Activated naive CD4-positive, alpha-beta T cell treated with anti-CD3 and anti-CD28 coated beads, Interleukin-2, amount 50 U/mL, for 16 hours (primary cell): ENCODE measurements around the gene GRK5.

Experiments
- DNase-seq: peaks from one replicate; pipeline ENCODE4 v3.0.0-alpha.2; 2020

GRK5 gene

DNA sequence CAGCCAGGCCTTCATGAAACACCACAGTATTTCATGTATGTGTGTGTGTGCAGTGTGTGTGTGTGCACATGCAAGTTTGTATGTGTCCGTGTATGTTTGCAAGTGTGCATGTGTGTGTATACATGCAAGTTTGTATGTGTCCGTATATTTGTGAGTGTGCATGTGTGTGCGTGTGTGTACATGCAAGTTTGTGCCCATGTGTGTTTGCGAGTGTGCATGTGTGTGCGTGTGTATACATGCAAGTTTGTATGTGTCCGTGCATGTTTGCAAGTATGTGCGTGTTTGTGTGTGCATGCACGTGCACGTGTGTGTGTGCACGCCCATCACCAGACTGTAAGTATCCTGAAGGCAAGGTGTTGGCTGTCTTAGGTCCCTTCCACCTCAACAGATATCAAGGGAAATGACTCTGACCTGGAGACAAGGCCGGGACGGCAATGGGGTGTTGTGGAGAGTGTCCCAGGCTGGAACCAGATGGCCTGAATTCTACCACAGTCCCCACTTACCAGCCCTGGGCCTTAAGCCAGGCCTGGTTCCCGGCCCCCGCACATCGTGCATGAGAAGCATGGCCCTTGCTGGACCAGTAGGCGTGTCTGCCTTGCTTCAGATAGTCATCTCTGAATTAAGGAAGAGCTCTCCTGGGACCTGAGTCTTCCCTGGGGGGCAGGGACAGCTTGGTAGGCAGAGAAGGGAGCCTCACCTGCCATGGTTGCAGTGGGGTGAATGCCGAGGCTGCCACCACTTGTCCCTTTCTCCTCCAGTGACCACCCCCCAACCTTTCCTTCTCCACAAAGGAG lies 140.0 kb downstream of the GRK5 start:
- no peak for DNase-seq

DNA sequence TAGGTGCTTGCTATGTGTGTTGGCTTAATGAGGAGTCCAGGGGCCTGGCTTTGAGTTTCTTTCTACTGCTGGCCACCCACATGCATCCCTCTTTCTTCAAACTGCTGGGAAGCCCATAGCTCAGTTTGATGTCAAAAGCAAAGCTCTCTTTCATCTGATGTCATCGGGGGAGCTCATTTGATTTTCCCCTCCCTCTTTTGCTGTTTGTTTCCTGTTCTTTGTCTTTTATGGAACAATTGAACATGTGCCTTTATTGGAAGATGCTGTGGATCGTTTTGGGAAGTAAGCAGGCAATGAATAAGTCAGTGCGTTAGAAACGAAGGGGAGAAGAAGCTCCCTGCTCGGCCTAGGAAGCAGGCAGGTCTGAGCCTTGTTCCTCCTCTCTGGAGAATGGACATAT lies 140.7 kb downstream of the GRK5 start:
- DNase-seq = no peak

DNA sequence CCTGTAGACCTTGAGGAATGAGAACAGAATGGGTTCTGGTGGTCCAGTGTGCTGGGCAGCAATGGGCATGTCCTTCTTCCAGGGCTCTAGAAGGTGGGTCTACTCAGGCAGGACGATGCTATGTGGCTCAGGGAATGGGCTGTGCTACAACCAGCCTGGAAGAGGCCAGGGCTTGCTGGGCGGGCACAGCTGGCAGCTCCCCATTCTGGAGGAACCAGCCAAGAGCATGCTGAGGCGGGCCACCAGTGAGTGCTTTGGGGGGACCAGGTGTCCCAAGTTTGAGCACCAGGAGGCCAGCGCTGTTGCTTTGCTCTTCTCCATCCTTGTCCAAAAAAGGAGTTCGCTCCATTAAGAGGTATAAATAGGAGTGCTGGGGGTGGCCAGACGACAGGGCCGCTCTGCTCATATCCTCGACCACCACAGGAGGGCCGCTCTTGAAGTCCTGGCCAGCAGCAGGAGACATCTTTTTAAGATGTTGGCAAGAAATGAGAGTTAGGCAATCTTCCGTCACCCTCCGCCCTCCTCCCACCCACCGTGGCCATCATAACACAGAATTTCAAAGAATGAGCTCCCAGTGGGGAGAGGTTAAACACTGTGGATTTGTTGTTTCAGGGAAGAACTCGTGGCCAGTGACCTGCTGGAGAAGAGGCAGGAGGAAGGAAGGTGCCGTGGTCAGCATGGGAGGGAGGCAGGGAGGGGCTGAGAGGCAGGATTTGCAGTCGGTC lies 141.3 kb downstream of the GRK5 start:
- no peak for DNase-seq

DNA sequence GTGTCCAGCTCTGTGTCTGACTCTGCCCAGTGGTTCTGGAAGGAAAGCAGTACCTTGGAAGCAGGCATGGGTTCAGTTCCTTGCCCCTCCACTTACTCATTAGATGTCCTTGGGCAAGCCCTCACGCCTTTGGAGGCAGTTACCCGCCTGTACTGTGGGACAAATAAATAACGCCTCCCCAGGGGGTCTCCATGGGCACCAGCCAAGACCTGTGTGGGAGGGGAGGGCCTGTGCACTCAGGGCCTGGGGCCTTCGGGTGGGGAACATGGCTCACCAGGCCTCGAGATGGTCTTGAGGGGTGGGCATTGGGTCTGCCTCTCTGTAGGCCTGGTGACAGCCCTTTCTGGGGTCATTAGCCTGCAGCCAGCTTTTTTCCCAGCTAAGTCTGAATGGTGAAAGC lies 142.0 kb downstream of the GRK5 start:
- no peak for DNase-seq

DNA sequence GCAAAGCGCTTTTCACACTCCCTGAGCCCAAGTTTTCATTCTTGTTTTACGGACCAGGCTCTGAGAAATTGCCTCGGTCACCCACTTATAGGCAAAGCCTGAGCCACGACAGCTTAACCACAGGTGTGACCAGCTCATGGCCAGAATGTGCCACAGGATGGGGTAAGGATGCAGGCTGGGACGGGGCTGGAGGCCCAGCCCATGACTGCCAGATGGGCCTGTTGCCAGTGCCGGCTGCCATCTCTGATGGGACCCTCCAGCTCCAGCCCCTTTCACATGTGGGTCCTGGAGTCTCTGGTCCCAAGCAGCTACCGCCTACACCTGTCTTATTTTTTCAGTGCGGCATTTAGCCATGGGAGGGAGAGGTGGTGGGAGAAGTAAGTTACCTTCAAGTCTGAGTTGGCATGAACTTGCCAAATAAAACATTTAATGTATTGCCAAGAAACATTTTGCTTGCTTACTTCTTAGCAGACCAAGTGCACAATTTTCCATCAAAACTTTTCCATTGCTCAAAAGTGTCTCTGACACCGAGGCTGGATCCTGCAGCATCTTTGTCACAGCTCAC lies 142.6 kb downstream of the GRK5 start:
- no peak for DNase-seq

DNA sequence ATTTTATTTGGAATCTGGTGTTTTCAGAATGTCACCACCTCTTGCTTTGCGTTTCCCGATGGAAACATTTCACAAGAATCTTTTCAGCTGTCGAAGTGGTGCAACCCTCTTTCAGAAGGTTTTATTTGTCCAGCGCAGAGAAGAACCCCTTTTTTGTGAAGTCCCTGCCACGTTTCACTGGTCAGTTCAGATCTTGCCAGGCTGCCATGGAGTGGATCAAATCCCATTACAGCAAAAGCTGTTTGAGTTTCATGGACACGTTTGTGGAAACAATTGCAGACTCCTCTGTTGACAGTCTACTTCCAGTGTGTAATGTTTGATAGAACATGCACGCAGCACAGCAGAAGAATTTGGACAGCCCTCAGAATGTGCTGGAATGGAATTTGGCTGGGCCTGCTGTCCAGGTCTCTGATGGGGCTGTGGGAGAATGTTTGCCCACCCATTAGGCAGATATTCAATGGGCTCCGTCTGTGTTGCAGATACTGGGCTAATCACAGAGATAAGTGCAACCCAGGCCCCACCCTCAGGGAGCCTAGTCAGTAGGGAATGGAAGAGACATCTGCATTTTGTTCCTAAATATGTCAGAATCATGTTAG lies 143.2 kb downstream of the GRK5 start:
- no peak for DNase-seq

DNA sequence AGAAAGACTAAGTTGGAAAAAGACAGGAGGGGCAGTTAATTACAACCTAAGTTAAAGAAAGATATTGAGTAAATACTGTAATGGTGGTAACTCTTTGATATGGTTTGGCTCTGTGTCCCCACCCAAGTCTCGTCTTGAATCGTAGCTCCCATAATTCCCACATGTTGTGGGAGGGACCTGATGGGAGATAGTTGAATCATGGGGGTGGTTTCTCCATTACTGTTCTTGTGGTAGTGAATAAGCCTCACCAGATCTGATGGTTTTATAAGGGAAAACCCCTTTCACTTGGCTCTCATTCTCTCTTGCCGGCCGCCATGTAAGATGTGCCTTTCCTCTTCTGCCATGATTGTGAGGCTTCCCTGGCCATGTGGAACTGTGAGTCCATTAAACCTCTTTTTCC lies 143.8 kb downstream of the GRK5 start:
- no peak for DNase-seq

DNA sequence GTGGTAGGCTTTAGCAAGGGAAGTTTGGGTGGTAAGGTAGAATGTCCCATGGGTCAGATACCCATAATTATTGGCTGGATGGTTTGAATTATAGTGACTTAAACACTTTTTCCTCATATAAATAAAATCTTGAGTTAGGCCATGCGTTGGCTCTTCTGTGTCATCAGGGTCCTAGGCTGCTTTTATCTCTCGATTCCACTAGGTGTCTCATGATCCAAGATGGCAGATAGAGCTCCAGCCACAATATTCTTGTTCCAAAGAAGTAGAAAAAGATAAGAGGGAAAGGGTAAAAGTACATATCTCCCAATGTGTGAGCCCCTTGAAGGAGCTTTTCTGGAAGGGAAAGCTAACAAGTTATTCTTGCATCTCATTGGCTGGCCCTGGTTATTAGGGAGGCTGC lies 144.7 kb downstream of the GRK5 start:
- no peak for DNase-seq

DNA sequence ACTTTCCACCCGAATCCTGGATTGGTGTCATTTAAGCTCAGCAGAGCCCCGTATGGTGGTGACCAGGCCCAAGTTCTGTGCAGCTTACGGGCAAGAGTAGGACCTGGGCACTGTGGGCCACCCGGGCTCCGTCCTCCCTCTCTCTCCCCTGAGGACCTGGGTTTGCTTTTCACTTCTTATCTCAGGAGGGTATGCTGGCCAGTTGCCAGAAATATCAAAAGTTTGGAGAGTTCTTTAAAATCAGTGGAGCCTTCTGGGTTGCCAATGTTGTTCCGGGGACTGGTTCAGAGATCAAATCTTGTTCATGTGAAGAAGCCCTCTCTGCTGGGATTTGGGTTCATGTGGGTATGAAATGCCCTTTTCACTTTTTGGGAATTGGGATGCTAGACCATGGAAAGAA lies 145.4 kb downstream of the GRK5 start:
- DNase-seq = no peak

DNA sequence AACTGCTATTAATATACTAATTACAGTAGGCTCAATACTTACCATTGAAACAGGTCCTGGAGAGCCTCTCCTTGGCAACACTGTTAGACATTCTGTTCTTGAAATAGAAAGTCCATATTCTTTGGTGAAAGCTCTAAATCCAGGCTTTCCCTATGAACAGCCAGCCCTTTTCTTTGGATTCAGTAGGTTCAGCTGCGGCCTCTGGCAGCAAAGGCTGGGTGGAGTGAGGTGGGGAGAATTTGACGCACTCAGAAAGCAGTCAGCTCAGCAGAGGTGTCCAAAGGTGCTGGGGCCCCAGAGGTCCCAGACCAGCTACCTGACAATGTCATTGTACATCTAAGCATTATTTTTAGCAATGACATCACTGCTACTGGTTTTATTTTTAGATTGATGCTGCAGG lies 146.1 kb downstream of the GRK5 start:
- no peak for DNase-seq

DNA sequence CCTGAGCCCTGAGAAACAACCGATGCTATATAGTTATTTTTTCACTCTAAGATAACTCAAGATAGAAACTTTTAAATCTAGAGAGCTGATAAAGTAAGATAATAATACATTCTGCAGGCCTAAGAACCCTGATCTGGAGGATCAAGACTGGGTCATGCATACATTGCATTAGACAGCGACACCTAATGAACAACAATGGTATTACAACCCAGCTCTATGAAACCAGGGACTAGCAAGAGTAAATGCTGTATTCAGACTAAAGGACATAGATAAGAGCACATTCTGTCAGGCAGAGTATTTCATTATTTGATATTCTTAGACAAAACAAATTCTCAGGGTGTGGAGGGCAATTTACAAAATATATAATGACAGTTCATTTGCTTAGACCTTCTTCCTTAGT lies 148.6 kb downstream of the GRK5 start:
- no peak for DNase-seq

DNA sequence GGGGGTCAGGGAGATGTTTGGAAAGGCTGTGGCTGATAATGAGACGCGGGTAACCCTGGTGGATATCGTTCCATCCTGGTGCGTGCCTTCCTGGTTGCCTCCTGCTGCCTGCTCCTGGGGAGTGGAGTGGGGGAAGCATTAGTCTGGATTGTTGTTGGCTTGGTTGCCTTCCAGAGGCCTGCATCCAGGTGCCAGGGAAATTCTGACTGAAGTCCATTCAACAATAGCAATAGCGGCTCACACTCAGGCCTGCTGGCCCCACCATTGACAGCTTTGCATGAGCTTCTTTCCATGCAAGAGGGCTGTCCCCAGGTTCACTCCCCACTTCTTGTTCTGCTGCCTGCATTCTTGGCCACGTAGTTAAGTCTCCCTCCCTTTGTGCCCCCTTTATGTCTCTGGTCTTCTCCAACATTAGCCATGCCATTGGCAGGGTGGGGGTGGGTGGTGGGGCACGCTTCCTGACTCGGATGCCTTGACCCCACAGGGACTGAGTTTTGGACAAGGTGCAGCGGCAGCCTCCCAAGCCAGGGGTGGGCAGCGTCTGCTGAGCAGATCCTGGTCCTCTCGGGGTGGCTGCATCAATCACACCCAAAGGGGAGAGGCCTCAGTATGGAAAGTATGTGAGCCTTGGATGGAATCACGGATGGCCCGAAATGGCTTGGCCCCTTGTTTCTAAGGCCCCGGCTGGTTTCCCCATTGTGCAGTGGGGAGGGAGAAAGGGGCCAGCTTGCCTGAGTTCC lies 150.2 kb downstream of the GRK5 start:
- no peak for DNase-seq

DNA sequence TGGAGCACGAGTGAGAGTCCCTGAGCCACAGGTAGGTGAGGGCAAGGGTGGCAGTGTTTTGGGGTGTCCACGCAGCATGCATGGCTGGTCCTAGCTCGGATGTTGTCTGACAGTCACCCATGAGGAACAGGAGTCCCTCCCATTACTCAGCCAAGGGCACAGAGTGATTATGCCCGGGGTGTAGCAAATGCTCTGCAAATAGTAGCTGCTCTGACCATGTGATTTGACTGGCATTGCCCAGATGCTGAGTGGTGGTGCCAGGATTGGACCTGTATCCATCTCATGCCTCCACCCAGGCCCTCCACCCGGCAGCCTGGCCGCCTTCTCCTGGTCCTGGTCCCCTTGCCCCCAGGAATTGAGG lies 150.8 kb downstream of the GRK5 start:
- DNase-seq = no peak

DNA sequence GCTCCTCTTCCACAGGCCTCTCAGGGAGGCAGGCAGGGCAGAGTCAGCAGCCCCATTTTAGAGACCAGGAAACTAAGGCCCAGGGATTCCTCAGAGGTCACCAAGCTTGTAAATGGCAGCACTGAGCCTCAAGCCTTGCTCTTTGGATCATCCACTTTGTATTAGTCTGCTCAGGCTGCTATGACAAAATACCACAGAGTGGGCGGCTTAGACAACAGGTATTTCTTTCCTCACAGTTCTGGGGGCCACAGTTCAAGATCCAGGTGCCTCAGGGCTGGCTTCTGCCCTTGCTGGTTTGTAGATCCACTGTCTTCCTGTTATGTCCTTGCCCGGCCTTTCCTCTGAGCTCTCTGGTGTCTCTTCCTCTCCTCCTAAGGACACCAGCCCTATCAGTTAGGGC lies 151.2 kb downstream of the GRK5 start:
- no peak for DNase-seq

DNA sequence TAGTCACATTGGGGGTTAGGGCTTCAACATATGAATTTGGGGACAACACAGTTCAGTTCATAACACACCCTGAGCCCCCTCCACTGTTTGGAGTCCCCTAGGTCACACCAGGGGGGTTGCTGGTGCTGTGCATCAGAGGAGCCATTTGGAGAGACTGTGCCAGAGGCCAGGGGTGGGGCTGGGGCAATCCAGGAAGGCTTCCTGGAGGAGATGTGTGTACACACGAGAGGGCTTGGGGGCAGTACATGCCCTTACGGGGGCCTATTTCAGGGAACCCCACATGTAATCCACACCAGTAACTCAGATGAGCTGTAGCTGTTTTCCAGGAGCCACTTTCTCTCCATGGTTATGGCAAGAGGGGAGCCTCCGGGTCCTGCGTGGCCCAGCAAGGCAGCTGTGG lies 151.7 kb downstream of the GRK5 start:
- DNase-seq = no peak

DNA sequence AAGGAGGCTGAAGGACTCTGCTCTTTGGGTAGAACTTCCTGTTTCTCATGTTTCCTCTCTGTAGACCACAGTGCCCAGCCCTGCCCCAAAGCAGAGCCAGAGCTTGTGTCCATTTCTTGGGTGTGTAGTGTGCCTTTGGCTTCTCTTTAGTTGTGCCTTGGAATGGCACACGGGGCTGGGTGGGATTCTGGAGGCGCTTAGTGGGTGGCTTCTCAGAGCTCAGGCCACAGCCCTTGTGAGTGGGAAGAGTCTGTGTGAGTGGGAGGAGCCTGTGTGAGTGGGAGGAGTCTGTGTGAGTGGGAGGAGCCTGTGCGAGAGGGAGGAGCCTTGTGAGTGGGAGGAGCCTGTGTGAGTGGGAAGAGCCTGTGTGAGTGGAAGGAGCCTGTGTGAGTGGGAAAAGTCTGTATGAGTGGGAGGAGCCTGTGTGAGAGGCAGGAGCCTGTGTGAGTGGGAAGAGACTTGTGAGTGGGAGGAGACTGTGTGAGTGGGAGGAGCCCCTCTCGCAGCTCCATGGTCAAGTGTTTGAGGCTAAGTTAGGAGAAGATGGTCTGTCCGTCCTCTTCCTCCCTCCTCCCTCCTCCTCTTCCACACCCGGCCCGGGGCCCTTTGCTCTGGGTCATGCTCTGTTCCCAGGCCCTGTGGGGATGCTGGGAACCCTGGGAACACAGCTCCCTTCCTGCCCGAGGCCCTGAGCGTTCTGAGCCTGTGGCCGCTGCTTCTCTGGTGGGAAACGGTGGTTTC lies 153.0 kb downstream of the GRK5 start:
- no peak for DNase-seq

DNA sequence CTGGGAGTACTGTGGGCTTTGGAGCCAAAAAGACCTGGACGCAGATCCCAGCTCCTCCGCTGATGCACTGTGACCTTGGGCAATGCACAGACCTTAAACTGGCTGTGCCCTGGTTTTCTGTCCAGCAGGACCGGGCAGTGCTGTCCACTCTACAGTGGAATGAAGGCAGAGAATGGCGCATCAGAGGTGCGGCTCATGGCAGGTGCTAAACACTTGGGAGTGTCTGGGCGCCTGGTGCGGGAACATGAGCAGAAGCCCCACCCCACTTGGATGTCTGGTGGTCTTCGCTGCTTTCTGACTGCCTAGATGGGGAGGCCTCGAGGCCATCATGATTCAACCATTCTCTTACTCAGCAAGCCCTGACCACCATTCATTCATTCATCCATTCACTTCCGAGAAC lies 153.7 kb downstream of the GRK5 start:
- no peak for DNase-seq

DNA sequence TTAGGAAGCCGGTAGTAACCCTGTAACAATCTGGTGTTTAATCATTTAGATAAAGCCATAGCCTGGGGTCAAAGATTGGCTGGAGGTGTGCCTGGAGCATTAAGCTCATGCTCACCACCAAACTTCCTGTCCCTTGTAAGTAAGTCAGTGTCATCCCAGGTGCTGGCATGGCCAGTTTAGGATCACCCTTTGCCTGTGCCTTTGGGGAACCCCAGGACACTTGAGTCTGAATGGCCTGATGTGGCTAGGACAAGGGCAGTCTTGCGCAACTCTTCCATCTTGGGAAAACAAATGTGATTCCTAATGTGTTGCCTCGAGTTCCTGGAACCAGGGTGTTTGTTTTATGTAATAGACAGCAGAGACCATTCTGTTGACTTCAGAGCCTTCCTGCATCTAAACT lies 154.8 kb downstream of the GRK5 start:
- no peak for DNase-seq

DNA sequence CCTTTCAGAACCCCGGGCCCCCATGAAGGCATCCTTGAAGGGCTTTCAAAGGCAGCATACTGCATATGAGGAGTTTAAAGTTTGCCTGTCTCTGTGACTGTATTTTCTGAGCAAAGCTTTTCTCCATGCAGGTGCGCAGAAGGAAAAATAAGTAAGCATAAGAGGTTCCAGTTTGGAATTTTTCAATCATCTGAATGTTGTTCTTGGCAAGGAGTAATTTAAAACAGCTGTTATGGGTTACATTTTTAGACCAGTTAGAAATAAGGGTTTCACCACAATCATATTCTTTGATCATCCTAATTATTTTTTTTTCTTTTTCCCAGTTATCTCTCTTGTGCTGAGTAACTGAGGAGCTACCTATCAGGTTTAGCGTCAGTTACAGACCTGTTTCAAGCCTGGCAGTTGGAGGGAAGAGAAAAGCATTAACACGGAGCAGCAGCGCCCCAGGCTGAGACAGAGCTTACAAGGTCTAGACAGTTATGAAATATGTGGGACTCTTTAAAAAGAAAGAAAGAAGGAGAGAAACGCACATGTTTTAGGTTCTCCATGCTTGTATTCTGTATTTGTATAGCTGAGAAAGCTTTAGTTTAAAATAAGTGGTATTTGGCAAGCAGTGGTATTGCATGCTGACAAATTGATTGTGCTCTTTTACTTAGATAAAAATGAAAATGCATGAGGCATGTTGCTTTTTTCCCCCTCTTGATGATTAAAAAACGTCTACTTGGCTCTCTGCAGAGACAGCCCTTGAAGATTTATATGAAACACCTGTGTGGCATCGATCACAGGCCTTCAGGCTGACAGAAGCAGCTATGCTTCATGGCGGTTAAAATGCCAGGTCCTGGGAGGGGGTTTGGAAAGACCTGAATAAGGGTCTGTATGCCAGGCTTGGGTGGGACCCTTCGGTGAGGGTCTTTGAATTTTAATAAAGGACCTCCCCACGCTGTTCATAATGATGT lies 157.6 kb downstream of the GRK5 start:
- DNase-seq = no peak

DNA sequence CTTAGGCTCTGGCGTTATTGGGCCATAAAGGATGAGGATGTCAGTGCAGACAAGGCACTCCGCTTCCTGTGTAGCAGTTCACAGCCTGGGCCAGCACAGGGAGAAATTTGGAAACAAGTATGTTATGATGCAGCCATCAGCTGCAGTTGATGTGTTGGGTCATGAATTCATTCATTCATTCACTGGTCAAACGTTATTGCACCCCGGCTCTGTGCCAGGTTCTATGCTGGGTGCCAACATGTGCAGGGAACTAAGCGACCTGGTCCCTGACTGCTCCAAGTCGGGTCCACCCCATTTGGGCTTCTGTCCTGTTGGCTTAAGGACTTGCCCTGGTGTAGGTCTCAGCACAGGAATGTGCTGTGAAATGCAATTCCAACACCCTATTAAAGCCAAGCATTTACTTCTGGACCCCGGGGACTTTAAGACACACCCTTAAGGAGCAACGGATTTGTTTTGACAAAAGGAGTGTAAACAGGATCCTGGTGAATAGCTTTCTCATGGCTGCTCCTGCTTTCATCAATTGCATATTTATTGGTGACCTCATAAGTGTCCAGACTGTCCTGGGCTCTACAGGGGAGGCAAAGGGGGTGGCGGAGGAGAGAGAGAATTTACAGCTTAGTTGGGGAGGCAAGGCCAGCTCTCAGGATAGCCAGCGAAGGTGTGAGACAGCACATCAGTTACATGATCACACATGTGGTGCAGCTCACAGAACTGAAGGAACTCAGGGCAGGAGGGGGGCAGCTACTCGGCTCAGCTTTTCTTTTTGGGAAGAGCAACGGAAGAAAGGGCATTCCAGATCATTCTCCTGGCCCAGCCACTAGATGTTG lies 158.6 kb downstream of the GRK5 start:
- no peak for DNase-seq
